ENCODE data around the gene SGF29.

SGF29 gene

GRCh38 chr16:28572696-28573510 is 19.2 kb downstream of the SGF29 start:
- TF ChIP-seq REST (IDR thresholded peaks at IDR 0.05; ENCODE audit: insufficient replicate concordance, low read depth) = no peak
- no peak for TF ChIP-seq SPI1 (IDR thresholded peaks at IDR 0.05; ENCODE audit: borderline replicate concordance, low read depth)
- no peak for TF ChIP-seq GABPA (IDR thresholded peaks at IDR 0.05; ENCODE audit: low read depth)
- TF ChIP-seq CTCF (IDR thresholded peaks at IDR 0.05; ENCODE audit: insufficient read depth, low read length) = no peak
- no peak for TF ChIP-seq POLR2AphosphoS5 (IDR thresholded peaks at IDR 0.05; ENCODE audit: low read depth)
- H3K27ac ChIP-seq (replicated peaks) = no peak overlapping the region
- no peak for DNase-seq (ENCODE audit: low read depth in 1 of 2, low spot score in 1 of 2)
- H3K27me3 ChIP-seq (ENCODE audit: insufficient read depth, poor library complexity, severe bottlenecking) = no peaks in the 10 kb centered on the region
- no peak overlapping the region for H3K4me3 ChIP-seq (replicated peaks; ENCODE audit: insufficient read depth, low read length)

GRCh38 chr16:28573738-28574718 is 20.3 kb downstream of the SGF29 start:
- Histone ChIP-seq H3K27me3 (ENCODE audit: insufficient read depth, poor library complexity, severe bottlenecking) (no peaks in the 10 kb centered on the region), H3K4me3 (replicated peaks; ENCODE audit: insufficient read depth, low read length) (no peak overlapping the region), H3K27ac (replicated peaks) (no peak overlapping the region)
- TF ChIP-seq CTCF (IDR thresholded peaks at IDR 0.05; ENCODE audit: insufficient read depth, low read length) (no peak), POLR2AphosphoS5 (IDR thresholded peaks at IDR 0.05; ENCODE audit: low read depth) (no peak), REST (IDR thresholded peaks at IDR 0.05; ENCODE audit: insufficient replicate concordance, low read depth) (no peak), SPI1 (IDR thresholded peaks at IDR 0.05; ENCODE audit: borderline replicate concordance, low read depth) (no peak), GABPA (IDR thresholded peaks at IDR 0.05; ENCODE audit: low read depth) (no peak)
- no peak for DNase-seq (ENCODE audit: low read depth in 1 of 2, low spot score in 1 of 2)

GRCh38 chr16:28574925-28575324 is 21.2 kb downstream of the SGF29 start:
- no peak overlapping the region for H3K4me3 ChIP-seq (replicated peaks; ENCODE audit: insufficient read depth, low read length)
- no peak overlapping the region for H3K27ac ChIP-seq (replicated peaks)
- no peaks in the 10 kb centered on the region for H3K27me3 ChIP-seq (ENCODE audit: insufficient read depth, poor library complexity, severe bottlenecking)
- TF ChIP-seq SPI1 (IDR thresholded peaks at IDR 0.05; ENCODE audit: borderline replicate concordance, low read depth) (no peak), REST (IDR thresholded peaks at IDR 0.05; ENCODE audit: insufficient replicate concordance, low read depth) (no peak), CTCF (IDR thresholded peaks at IDR 0.05; ENCODE audit: insufficient read depth, low read length) (no peak), GABPA (IDR thresholded peaks at IDR 0.05; ENCODE audit: low read depth) (no peak), POLR2AphosphoS5 (IDR thresholded peaks at IDR 0.05; ENCODE audit: low read depth) (no peak)
- no peak for DNase-seq (ENCODE audit: low read depth in 1 of 2, low spot score in 1 of 2)

Measured in HL-60 (cell line).